Testis (tissue), 2 donors: ENCODE data around the gene R3HCC1L.

Source experiments
- POLR2A ChIP-seq: fragments of 450-650 bp; IDR thresholded peaks from one replicate; pipeline ENCODE4 v1.6.1; 2017; ENCODE audit warnings: antibody characterized with exemption, mild to moderate bottlenecking, moderate library complexity
- TF ChIP-seq, protein P1 (sequence below), 3 experiments: fragments of 450-650 bp in 2 of 3; fragments of 200-600 bp in 1 of 3; sonication (generic) in 1 of 3; IDR thresholded peaks; one replicate each; pipeline ENCODE4 v1.5.1; 2016 to 2019; ENCODE audit warnings: antibody characterized with exemption in 3 of 3, mild to moderate bottlenecking in 2 of 3, moderate library complexity in 1 of 3

DNA sequence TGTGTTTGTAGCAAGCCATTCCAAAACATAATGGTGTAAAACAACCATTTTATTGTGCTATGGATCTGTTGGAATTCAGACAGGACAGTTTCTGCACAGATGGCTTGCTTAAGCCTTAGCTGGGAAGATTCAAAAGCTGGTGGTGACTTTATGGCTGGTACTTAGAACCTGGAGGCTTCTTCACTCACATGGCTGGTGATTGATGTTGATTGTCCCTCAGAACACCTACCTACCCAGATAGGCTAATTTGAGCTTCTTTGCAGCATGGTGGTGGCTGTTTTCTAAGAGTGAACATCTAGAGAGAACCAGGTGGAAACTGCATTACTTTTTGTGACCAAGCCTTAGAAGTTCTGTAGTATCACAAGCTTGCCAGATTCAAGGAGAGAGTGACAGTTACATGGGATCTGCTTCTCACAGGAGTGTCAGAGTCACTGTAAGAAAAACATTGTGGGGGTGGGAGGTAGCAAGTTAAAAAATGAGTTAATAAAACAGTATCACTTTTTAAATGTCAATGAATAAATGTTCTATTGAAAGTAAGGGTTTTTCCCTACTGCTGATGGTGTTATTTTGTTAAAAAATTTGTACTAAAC lies 7.1 kb downstream of the R3HCC1L start:
- TF ChIP-seq POLR2A = no peak
- TF ChIP-seq, protein P1, sequence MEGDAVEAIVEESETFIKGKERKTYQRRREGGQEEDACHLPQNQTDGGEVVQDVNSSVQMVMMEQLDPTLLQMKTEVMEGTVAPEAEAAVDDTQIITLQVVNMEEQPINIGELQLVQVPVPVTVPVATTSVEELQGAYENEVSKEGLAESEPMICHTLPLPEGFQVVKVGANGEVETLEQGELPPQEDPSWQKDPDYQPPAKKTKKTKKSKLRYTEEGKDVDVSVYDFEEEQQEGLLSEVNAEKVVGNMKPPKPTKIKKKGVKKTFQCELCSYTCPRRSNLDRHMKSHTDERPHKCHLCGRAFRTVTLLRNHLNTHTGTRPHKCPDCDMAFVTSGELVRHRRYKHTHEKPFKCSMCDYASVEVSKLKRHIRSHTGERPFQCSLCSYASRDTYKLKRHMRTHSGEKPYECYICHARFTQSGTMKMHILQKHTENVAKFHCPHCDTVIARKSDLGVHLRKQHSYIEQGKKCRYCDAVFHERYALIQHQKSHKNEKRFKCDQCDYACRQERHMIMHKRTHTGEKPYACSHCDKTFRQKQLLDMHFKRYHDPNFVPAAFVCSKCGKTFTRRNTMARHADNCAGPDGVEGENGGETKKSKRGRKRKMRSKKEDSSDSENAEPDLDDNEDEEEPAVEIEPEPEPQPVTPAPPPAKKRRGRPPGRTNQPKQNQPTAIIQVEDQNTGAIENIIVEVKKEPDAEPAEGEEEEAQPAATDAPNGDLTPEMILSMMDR (IDR thresholded peaks at IDR 0.05) = no peak
